H1 (cell line): Measurements from ENCODE around the gene ZBTB14. TPM values are rescaled to one million over a fixed set of nuclear protein-coding genes. Genes with fewer than 3 reads are reported as not detected.

Source experiments
- CTCF ChIA-PET: fragments of 300-600 bp; sonication (Branson Sonifier 250); formaldehyde crosslinking; loops from one replicate; lab custom pipeline; 2021; ENCODE audit not compliant: partially characterized antibody; lab: Charles Lee
- POLR2A ChIA-PET: fragments of 300-600 bp; sonication (Branson Sonifier 250); formaldehyde crosslinking; loops from one replicate; lab custom pipeline; 2021; ENCODE audit warnings: inconsistent platforms; ENCODE audit not compliant: partially characterized antibody; lab: Charles Lee
- DNase-seq, 2 experiments: peaks; one replicate each; pipeline versions ENCODE4 v3.0.0 to v3.0.0-alpha.2; 2010 to 2022; ENCODE audit warnings: low spot score in 2 of 2, low read depth in 1 of 2, mixed read lengths in 1 of 2
- FAIRE-seq: peaks from 2 replicates; lab custom pipeline; 2011; peaks lifted over from hg19 to GRCh38; lab: Jason Lieb, UNC
- H2AFZ ChIP-seq: 2 replicates; pipeline ENCODE4 v1.8.1; 2012; ENCODE audit warnings: low read length, inconsistent platforms
- H2AK5ac ChIP-seq: 2 replicates; pipeline ENCODE4 v1.6.1; 2013; ENCODE audit warnings: low read depth, low read length
- H2BK120ac ChIP-seq: replicated peaks from 2 replicates; pipeline ENCODE3; 2013; ENCODE audit warnings: low read depth, low read length, inconsistent platforms
- H2BK12ac ChIP-seq: 2 replicates; pipeline ENCODE4 v1.6.1; 2013; ENCODE audit warnings: low read depth, low read length
- H2BK15ac ChIP-seq: 2 replicates; pipeline ENCODE4 v1.6.1; 2013; ENCODE audit warnings: low read length
- H2BK20ac ChIP-seq: 2 replicates; pipeline ENCODE4 v1.6.1; 2013; ENCODE audit warnings: low read length
- H2BK5ac ChIP-seq: 2 replicates; pipeline ENCODE4 v1.6.1; 2013; ENCODE audit warnings: low read depth, low read length
- H3K14ac ChIP-seq: 2 replicates; pipeline ENCODE4 v1.6.1; 2013; ENCODE audit warnings: inconsistent platforms; ENCODE audit not compliant: insufficient read length
- H3K18ac ChIP-seq: 2 replicates; pipeline ENCODE4 v1.6.1; 2013; ENCODE audit warnings: low read length; ENCODE audit errors: extremely low read depth
- H3K23ac ChIP-seq: 2 replicates; pipeline ENCODE4 v1.6.1; 2013; ENCODE audit warnings: inconsistent platforms; ENCODE audit not compliant: insufficient read length
- H3K23me2 ChIP-seq: 2 replicates; pipeline ENCODE4 v1.6.1; 2013; ENCODE audit warnings: low read depth, low read length
- H3K27ac ChIP-seq: 2 replicates; pipeline ENCODE4 v1.6.1; 2011; ENCODE audit warnings: low read depth, low read length, inconsistent platforms
- H3K27me3 ChIP-seq, 4 experiments: replicated peaks in 1 of 4; 1 replicate in 1 of 4; 2 replicates in 3 of 4; pipeline versions ENCODE4 v1.6.1 to v1.8.1; 2011 to 2013; ENCODE audit warnings: low read length in 3 of 4, mild to moderate bottlenecking in 3 of 4, inconsistent platforms in 2 of 4, mixed read lengths in 2 of 4, moderate library complexity in 1 of 4; ENCODE audit not compliant: control insufficient read depth in 3 of 4, insufficient read depth in 3 of 4; ENCODE audit errors: extremely low read depth in 1 of 4
- H3K36me3 ChIP-seq, 4 experiments: 2 replicates each; pipeline versions ENCODE4 v1.6.1 to v1.8.1; 2011 to 2013; ENCODE audit warnings: mild to moderate bottlenecking in 4 of 4, low read length in 3 of 4, moderate library complexity in 2 of 4, control low read depth in 1 of 4, inconsistent platforms in 1 of 4; ENCODE audit not compliant: insufficient read depth in 4 of 4, control insufficient read depth in 2 of 4
- H3K4ac ChIP-seq: replicated peaks from 2 replicates; pipeline ENCODE3; 2013; ENCODE audit warnings: low read length, low read depth, mixed read lengths, inconsistent platforms; ENCODE audit not compliant: insufficient read length
- H3K4me1 ChIP-seq, 4 experiments: replicated peaks in 1 of 4; 1 replicate in 1 of 4; 2 replicates in 3 of 4; pipeline versions ENCODE4 v1.6.1 to v1.8.1; 2011 to 2013; ENCODE audit warnings: low read length in 3 of 4, inconsistent platforms in 2 of 4, mixed read lengths in 1 of 4; ENCODE audit not compliant: insufficient read depth in 4 of 4, control insufficient read depth in 3 of 4
- H3K4me2 ChIP-seq, 2 experiments: 2 replicates each; pipeline versions ENCODE4 v1.6.1 to v1.8.1; 2011 to 2013; ENCODE audit warnings: low read depth in 2 of 2, low read length in 2 of 2, control low read depth in 1 of 2, inconsistent platforms in 1 of 2, mild to moderate bottlenecking in 1 of 2; ENCODE audit not compliant: insufficient read depth in 1 of 2
- H3K4me3 ChIP-seq, 4 experiments: fragments of 200-600, 300-600 bp in 1 of 4; sonication (generic), shearing (Covaris generic), sonication (Bioruptor Twin) in 1 of 4; 2 replicates each; pipeline versions ENCODE4 v1.5.1 to v1.8.1; 2011 to 2016; ENCODE audit warnings: low read length in 4 of 4, low read depth in 3 of 4, control low read depth in 2 of 4, inconsistent platforms in 2 of 4, mild to moderate bottlenecking in 2 of 4, mixed read lengths in 1 of 4, moderate library complexity in 1 of 4; ENCODE audit not compliant: insufficient read depth in 2 of 4; ENCODE audit errors: extremely low read depth in 1 of 4
- H3K56ac ChIP-seq: replicated peaks from 2 replicates; pipeline ENCODE3; 2013; ENCODE audit warnings: low read depth, mild to moderate bottlenecking, mixed read lengths, low read length, inconsistent platforms; ENCODE audit not compliant: insufficient read length
- H3K79me1 ChIP-seq: 2 replicates; pipeline ENCODE4 v1.6.1; 2013; ENCODE audit warnings: low read depth, low read length, control low read depth
- H3K79me2 ChIP-seq, 2 experiments: 2 replicates each; pipeline versions ENCODE4 v1.6.1 to v1.8.1; 2012 to 2013; ENCODE audit warnings: low read length in 2 of 2, mild to moderate bottlenecking in 2 of 2, inconsistent platforms in 1 of 2; ENCODE audit not compliant: insufficient read depth in 2 of 2, control insufficient read depth in 1 of 2
- H3K9ac ChIP-seq, 4 experiments: replicated peaks in 1 of 4; 1 replicate in 1 of 4; 2 replicates in 3 of 4; pipeline versions ENCODE4 v1.6.1 to v1.8.1; 2011 to 2013; ENCODE audit warnings: low read depth in 3 of 4, low read length in 3 of 4, control low read depth in 2 of 4, mild to moderate bottlenecking in 2 of 4, moderate library complexity in 2 of 4, inconsistent platforms in 1 of 4; ENCODE audit errors: extremely low read depth in 1 of 4
- H3K9me3 ChIP-seq, 2 experiments: 2 replicates each; pipeline versions ENCODE4 v1.6.1 to v1.8.1; 2012 to 2013; ENCODE audit warnings: mild to moderate bottlenecking in 2 of 2, moderate library complexity in 2 of 2, control low read depth in 1 of 2, inconsistent platforms in 1 of 2, low read depth in 1 of 2, low read length in 1 of 2, mixed read lengths in 1 of 2; ENCODE audit not compliant: insufficient read depth in 2 of 2
- H4K20me1 ChIP-seq, 2 experiments: replicated peaks in 1 of 2; 2 replicates each; pipeline versions ENCODE3 to v1.8.1; 2011 to 2013; ENCODE audit warnings: inconsistent platforms in 2 of 2, low read length in 2 of 2, mild to moderate bottlenecking in 1 of 2; ENCODE audit not compliant: insufficient read depth in 2 of 2, control insufficient read depth in 1 of 2
- H4K5ac ChIP-seq: 2 replicates; pipeline ENCODE4 v1.6.1; 2013; ENCODE audit warnings: low read length, low read depth, mixed read lengths, inconsistent platforms; ENCODE audit not compliant: insufficient read length
- H4K8ac ChIP-seq: 2 replicates; pipeline ENCODE4 v1.8.0; 2013; ENCODE audit warnings: mild to moderate bottlenecking, moderate library complexity, low read length, inconsistent platforms; ENCODE audit not compliant: insufficient read depth; ENCODE audit errors: extremely low read depth
- H4K91ac ChIP-seq: replicated peaks from 2 replicates; pipeline ENCODE3; 2013; ENCODE audit warnings: low read length, mixed read lengths, inconsistent platforms; ENCODE audit not compliant: insufficient read length
- ASH2L ChIP-seq: fragments of 200-600, 300-600 bp; sonication (generic); IDR thresholded peaks from one replicate; pipeline ENCODE4 v1.7.1; 2017; ENCODE audit warnings: low read length
- BRCA1 ChIP-seq: IDR thresholded peaks from 2 replicates; pipeline ENCODE4 v1.6.1; 2012; ENCODE audit warnings: low read depth, low read length, improper control_type of control experiment
- CHD2 ChIP-seq: IDR thresholded peaks from 2 replicates; pipeline ENCODE4 v1.6.1; 2012; ENCODE audit warnings: low read length, improper control_type of control experiment
- CREB1 ChIP-seq: IDR thresholded peaks from 2 replicates; pipeline ENCODE4 v1.6.1; 2012; ENCODE audit warnings: inconsistent platforms
- HDAC2 ChIP-seq, 2 experiments: fragments of 300-600 bp in 1 of 2; sonication (generic) in 1 of 2; IDR thresholded peaks; 2 replicates each; pipeline ENCODE4 v1.6.1; 2011 to 2012; ENCODE audit warnings: low read depth in 2 of 2, low read length in 2 of 2, mild to moderate bottlenecking in 2 of 2, moderate library complexity in 2 of 2, borderline replicate concordance in 1 of 2, inconsistent platforms in 1 of 2
- KDM4A ChIP-seq: IDR thresholded peaks from one replicate; pipeline ENCODE4 v1.7.1; 2012; ENCODE audit warnings: low read depth, mild to moderate bottlenecking, moderate library complexity, low read length, inconsistent platforms; ENCODE audit not compliant: severe bottlenecking
- POLR2A ChIP-seq, 2 experiments: IDR thresholded peaks; 1 replicate in 1 of 2; 2 replicates in 1 of 2; pipeline ENCODE4 v1.6.1; 2011; ENCODE audit warnings: low read depth in 2 of 2, low read length in 2 of 2, mild to moderate bottlenecking in 2 of 2; ENCODE audit errors: control extremely low read depth in 1 of 2
- RNF2 ChIP-seq: fragments of 200-900, 300-1000 bp; sonication (generic); IDR thresholded peaks from 2 replicates; pipeline ENCODE4 v1.7.1; 2016; ENCODE audit warnings: borderline replicate concordance, low read depth, mild to moderate bottlenecking, antibody characterized with exemption, low read length; ENCODE audit not compliant: poor library complexity, severe bottlenecking; ENCODE audit errors: missing control alignments
- RXRA ChIP-seq: IDR thresholded peaks from 2 replicates; pipeline ENCODE4 v1.6.1; 2011; ENCODE audit warnings: low read depth, mild to moderate bottlenecking, low read length, moderate library complexity; ENCODE audit not compliant: insufficient read depth
- SIN3A ChIP-seq, 2 experiments: IDR thresholded peaks in 1 of 2; conservative IDR thresholded peaks in 1 of 2; 2 replicates each; pipeline ENCODE4 v1.6.1; 2011 to 2012; ENCODE audit warnings: low read length in 2 of 2, improper control_type of control experiment in 1 of 2, low read depth in 1 of 2, mild to moderate bottlenecking in 1 of 2
- SUZ12 ChIP-seq: fragments of 200-600 bp; sonication (generic); IDR thresholded peaks from 2 replicates; pipeline ENCODE4 v1.6.1; 2012; ENCODE audit warnings: mild to moderate bottlenecking, inconsistent platforms, low read length, moderate library complexity, mixed read lengths
- YY1 ChIP-seq: IDR thresholded peaks from 2 replicates; pipeline ENCODE4 v1.6.1; 2011; ENCODE audit warnings: low read depth, mild to moderate bottlenecking, low read length
- ZNF274 ChIP-seq: IDR thresholded peaks from 2 replicates; pipeline ENCODE4 v1.7.0; 2012; ENCODE audit warnings: low read length, borderline replicate concordance; ENCODE audit errors: extremely low read depth
- WGBS, 2 experiments: shearing (Covaris generic) in 1 of 2; methylation state at CpG; one replicate each; pipeline versions ENCODE4 v1.1.6 to v1.1.7; 2013 to 2015; ENCODE audit warnings: low lambda C conversion rate in 2 of 2, mixed read lengths in 2 of 2, inconsistent platforms in 1 of 2, low coverage in 1 of 2, missing lambda C conversion rate in 1 of 2; ENCODE audit not compliant: insufficient replicate concordance in 2 of 2, insufficient coverage in 1 of 2, insufficient read length in 1 of 2; ENCODE audit errors: extremely low coverage in 1 of 2, missing lambda C conversion rate in 1 of 2; 5-methylcytosine and 5-hydroxymethylcytosine counted together
- polyA plus RNA-seq, 7 experiments: library from polyadenylated mRNA; depleted of rRNA in 3 of 7; stranded (reverse) in 5 of 7; unstranded in 2 of 7; fragments of >200 nt in 5 of 7; fragments of 200-250 nt in 2 of 7; gene quantifications; 1 replicate in 5 of 7; 2 replicates in 1 of 7; 4 replicates in 1 of 7; pipeline versions ENCODE4 v1.2.1 to v1.2.3, GENCODE V29; 2011 to 2013; ENCODE audit warnings: missing spikeins in 2 of 7, mixed read lengths in 2 of 7
- total RNA-seq: library from RNA; stranded (reverse); fragmentation: NEBNext Ultra II Directional; extraction: Animal tissue kit (Norgen Biotek cat#: 25700); gene quantifications from 2 replicates; pipeline ENCODE4 v1.2.1, GENCODE V29; 2021

The ZBTB14 gene
- total and polyA plus RNA-seq, 2 of the 8 experiments (the other 6 are each of a cell fraction or from before 2014, with no cell fraction given), result 5.2 to 18.3 TPM

GRCh38 chr18:5253910-5254309 is 41.6 kb downstream of the ZBTB14 start:
- no peaks in the 10 kb centered on the region for H3K9me3 ChIP-seq
- no peak for FAIRE-seq
- H3K79me1 ChIP-seq, result no peaks in the 10 kb centered on the region
- no peak overlapping the region for H3K23ac ChIP-seq
- no peaks in the 10 kb centered on the region for H3K4me1 ChIP-seq
- H4K20me1 ChIP-seq, result no peaks in the 10 kb centered on the region
- H3K27ac ChIP-seq, result no peak overlapping the region
- H3K56ac ChIP-seq, result no peak overlapping the region
- no peaks in the 10 kb centered on the region for H3K27me3 ChIP-seq
- H2AK5ac ChIP-seq, result no peak overlapping the region
- ChIA-PET CTCF (interaction anchor here (1.0 kb wide), 1 partner anchor 17 kb away, joined by 3 read pairs; no protein-coding TSS in a partner anchor), POLR2A (no interaction called here)
- 87% methylated on average over 2 of the region's 2 CpGs; no CpG with 5 or more reads in 1 of the 2 experiments for WGBS, 2 experiments
- H4K8ac ChIP-seq, result no peak overlapping the region
- no peak overlapping the region for H3K4me2 ChIP-seq
- no peaks in the 10 kb centered on the region for H3K79me2 ChIP-seq
- H3K4me3 ChIP-seq, result no peak overlapping the region
- H3K23me2 ChIP-seq, result no peaks in the 10 kb centered on the region
- H4K5ac ChIP-seq, result no peak overlapping the region
- no peak overlapping the region for H3K4ac ChIP-seq
- no peak overlapping the region for H3K18ac ChIP-seq
- no peak overlapping the region for H2BK5ac ChIP-seq
- no peak overlapping the region for H2BK12ac ChIP-seq
- no peak overlapping the region for H4K91ac ChIP-seq
- no peak for DNase-seq
- no peak overlapping the region for H3K14ac ChIP-seq
- no peak overlapping the region for H2BK120ac ChIP-seq
- no peak overlapping the region; the same call in 1 of the 2 replicates for H2AFZ ChIP-seq
- H3K36me3 ChIP-seq, result no peaks in the 10 kb centered on the region
- no peak overlapping the region for H3K9ac ChIP-seq
- H2BK20ac ChIP-seq, result no peak overlapping the region
- no peak overlapping the region for H2BK15ac ChIP-seq
- TF ChIP-seq ZNF274, result no peak
- TF ChIP-seq KDM4A, result no peak
- no peak for TF ChIP-seq CREB1
- TF ChIP-seq RXRA, result no peak
- TF ChIP-seq ASH2L, result no peak
- no peak for TF ChIP-seq RNF2
- TF ChIP-seq HDAC2 (IDR thresholded peaks at IDR 0.05; ENCODE audit: borderline replicate concordance in 1 of 2, low read depth in 2 of 2, low read length in 2 of 2), result no peak
- TF ChIP-seq CHD2, result no peak
- no peak for TF ChIP-seq SIN3A (conservative IDR thresholded peaks at IDR 0.05 in 1 of 2, IDR thresholded peaks at IDR 0.05 in 1 of 2; ENCODE audit: low read depth in 1 of 2, low read length in 2 of 2)
- no peak for TF ChIP-seq YY1
- TF ChIP-seq SUZ12, result no peak
- TF ChIP-seq BRCA1, result no peak
- TF ChIP-seq POLR2A (IDR thresholded peaks at IDR 0.05; ENCODE audit: control extremely low read depth in 1 of 2, low read depth in 2 of 2, low read length in 2 of 2), result no peak
